Psoas muscle (tissue), 8 donors: Measurements from ENCODE around the gene SREBF2. TPM values are rescaled to one million over a fixed set of nuclear protein-coding genes. Genes with fewer than 3 reads are reported as not detected.

ENCODE experiments used
- ATAC-seq, 4 donors: fragments of 200-7000 bp; cut with Tn5 transposase; one replicate each; pipeline ENCODE4 v1.9.1; 2020; ENCODE audit warnings: moderate library complexity in 3 of 4, mild to moderate bottlenecking in 2 of 4
- DNase-seq, 2 donors: peaks; one replicate each; pipeline ENCODE4 v3.0.0-alpha.2; 2020
- H3K27ac ChIP-seq: fragments of 200-600 bp; one replicate; pipeline ENCODE4 v1.8.0; 2022
- H3K27me3 ChIP-seq, 3 donors: fragments of 200-600 bp in 1 of 3; one replicate each; pipeline versions ENCODE4 v1.6.1 to v1.8.0; 2013 to 2022; ENCODE audit warnings: low read length in 2 of 3, mild to moderate bottlenecking in 2 of 3, moderate library complexity in 1 of 3; ENCODE audit not compliant: insufficient read depth in 3 of 3
- H3K36me3 ChIP-seq, 2 donors: fragments of 200-600 bp in 1 of 2; one replicate each; pipeline versions ENCODE4 v1.6.1 to v1.8.0; 2013 to 2022; ENCODE audit warnings: low read depth in 1 of 2, mild to moderate bottlenecking in 1 of 2, moderate library complexity in 1 of 2; ENCODE audit not compliant: insufficient read depth in 1 of 2
- H3K4me1 ChIP-seq: fragments of 200-600 bp; one replicate; pipeline ENCODE4 v1.8.0; 2022
- H3K4me3 ChIP-seq: fragments of 200-600 bp; one replicate; pipeline ENCODE4 v1.8.0; 2022; ENCODE audit warnings: mild to moderate bottlenecking
- H3K9me3 ChIP-seq: fragments of 200-600 bp; one replicate; pipeline ENCODE4 v1.8.0; 2022
- WGBS, 3 donors: extraction: QIAGEN DNeasy Blood & Tissue Kit; methylation state at CpG; one replicate each; pipeline versions ENCODE4 v1.1.6 to v1.1.7; 2013; 5-methylcytosine and 5-hydroxymethylcytosine counted together
- intact Hi-C, 2 donors: fragments of 100-400 bp; cut with DNase I; formaldehyde crosslinking; loops; one replicate each; pipeline versions ENCODE4 v1.11.0 to v1.14.2; 2022
- polyA plus RNA-seq, 3 donors: library from polyadenylated mRNA; stranded (reverse); fragments of 200-250 nt; gene quantifications; one replicate each; pipeline ENCODE4 v1.2.3, GENCODE V29; 2013
- total RNA-seq, 4 donors: library from RNA; stranded (reverse); fragmentation: NEBNext Ultra II Directional in 2 of 4; extraction: Animal tissue kit (Norgen Biotek cat#: 25700) in 2 of 4; gene quantifications; one replicate each; pipeline versions ENCODE4 v1.2.1 to v1.2.4, GENCODE V29; 2021 to 2023
- TF ChIP-seq, protein P1 (sequence below): fragments of 200-600 bp; IDR thresholded peaks from one replicate; pipeline ENCODE4 v1.8.0; 2022; ENCODE audit warnings: antibody characterized with exemption
- donor health status: healthy with polysubstance abuse.
- donor health status: DM: no; HTN: no; CAD: no; lungs with moderate emphysema.
- donor health status: Bipolar disorder and iron deficiency.
- donor health status: healthy.
- donor health status: DM: yes; HTN: yes; CAD: no.
- donor health status: DM: no; HTN: no; CAD: no.
- donor health status: DM: no; HTN: no; CAD: no.
- donor health status: DM: yes; HTN: yes; CAD: no.

SREBF2 gene
- total and polyA plus RNA-seq, 7 donors: 21.0 to 47.0 (median 36.3) TPM

GRCh38 chr22:41910050-41911000 is 77.4 kb downstream of the SREBF2 start:
- Histone ChIP-seq H3K36me3 (peaks cover 0 to 6% of the 10 kb centered on the region in 2 donors), H3K27me3 (peaks cover 0 to 49% (median 23%) of the 10 kb centered on the region in 3 donors), H3K4me3 (peak overlapping the region; percentile 59), H3K9me3 (no peaks in the 10 kb centered on the region), H3K27ac (no peak overlapping the region), H3K4me1 (peaks cover 12% of the 10 kb centered on the region)
- WGBS, 3 donors: 1% methylated on average over 75 to 112 of the region's 112 CpGs
- peak in 1 of 2 donors; percentile 78 for DNase-seq
- ATAC-seq: peak; percentile 30 to 78 (median 66)
- intact Hi-C loops: no loop called here
- TF ChIP-seq, protein P1, sequence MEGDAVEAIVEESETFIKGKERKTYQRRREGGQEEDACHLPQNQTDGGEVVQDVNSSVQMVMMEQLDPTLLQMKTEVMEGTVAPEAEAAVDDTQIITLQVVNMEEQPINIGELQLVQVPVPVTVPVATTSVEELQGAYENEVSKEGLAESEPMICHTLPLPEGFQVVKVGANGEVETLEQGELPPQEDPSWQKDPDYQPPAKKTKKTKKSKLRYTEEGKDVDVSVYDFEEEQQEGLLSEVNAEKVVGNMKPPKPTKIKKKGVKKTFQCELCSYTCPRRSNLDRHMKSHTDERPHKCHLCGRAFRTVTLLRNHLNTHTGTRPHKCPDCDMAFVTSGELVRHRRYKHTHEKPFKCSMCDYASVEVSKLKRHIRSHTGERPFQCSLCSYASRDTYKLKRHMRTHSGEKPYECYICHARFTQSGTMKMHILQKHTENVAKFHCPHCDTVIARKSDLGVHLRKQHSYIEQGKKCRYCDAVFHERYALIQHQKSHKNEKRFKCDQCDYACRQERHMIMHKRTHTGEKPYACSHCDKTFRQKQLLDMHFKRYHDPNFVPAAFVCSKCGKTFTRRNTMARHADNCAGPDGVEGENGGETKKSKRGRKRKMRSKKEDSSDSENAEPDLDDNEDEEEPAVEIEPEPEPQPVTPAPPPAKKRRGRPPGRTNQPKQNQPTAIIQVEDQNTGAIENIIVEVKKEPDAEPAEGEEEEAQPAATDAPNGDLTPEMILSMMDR: no peak

GRCh38 chr22:41911001-41911611 is 78.2 kb downstream of the SREBF2 start:
- intact Hi-C loops: no loop called here
- peaks cover 12% of the 10 kb centered on the region for H3K4me1 ChIP-seq
- peaks cover 0 to 56% (median 27%) of the 10 kb centered on the region in 3 donors for H3K27me3 ChIP-seq
- 19 to 24% (median 24%) methylated on average over 28 to 37 of the region's 37 CpGs for WGBS, 3 donors
- ATAC-seq (peak in 1 of 4 donors; percentile 8), DNase-seq (no peak)
- H3K27ac ChIP-seq: no peak overlapping the region
- H3K9me3 ChIP-seq: no peaks in the 10 kb centered on the region
- H3K4me3 ChIP-seq: peak overlapping the region; percentile 59
- TF ChIP-seq, protein P1: no peak
- H3K36me3 ChIP-seq: no peaks in the 10 kb centered on the region

DNA sequence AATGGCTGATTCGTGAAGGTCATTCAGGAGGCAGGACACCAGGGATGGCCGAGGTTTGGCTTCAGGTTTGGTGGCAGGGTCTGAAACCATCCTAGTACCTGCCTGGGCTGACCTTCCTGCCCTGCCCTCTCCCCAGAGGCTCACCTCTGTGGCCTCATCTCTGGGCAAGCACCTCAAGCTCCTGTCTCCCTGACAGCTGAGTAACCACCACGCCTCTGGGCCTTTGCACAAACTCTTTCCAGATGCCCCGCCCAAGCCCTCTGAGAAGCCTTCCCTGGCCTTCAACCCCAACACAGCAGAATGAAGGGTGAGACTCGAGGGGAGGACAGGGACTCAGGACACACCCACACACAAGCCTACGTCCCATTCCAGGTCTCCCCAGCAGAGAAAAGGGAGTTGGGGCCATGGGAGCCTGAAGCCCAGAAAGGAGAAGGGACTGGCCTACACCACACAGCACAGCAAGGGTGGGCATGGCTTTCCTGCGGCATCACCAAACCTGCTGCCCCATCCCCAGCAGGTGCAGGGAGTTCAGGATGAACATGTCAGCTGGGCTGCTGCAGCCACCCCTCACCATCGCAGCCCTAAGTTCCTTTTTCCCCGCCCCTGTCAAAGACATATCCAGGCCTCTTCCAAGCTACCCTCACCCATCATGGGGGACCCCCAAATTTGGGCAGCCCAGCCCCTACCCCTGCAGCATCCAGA is 79.6 kb downstream of the SREBF2 start:
- Histone ChIP-seq H3K4me3 (no peak overlapping the region), H3K4me1 (peaks cover 12% of the 10 kb centered on the region), H3K27me3 (peaks cover 0 to 66% (median 27%) of the 10 kb centered on the region in 3 donors), H3K9me3 (no peaks in the 10 kb centered on the region), H3K27ac (no peak overlapping the region), H3K36me3 (no peaks in the 10 kb centered on the region)
- TF ChIP-seq, protein P1: no peak
- DNase-seq (no peak), ATAC-seq (no peak)
- intact Hi-C loops: no loop called here
- WGBS, 3 donors: 80 to 88% (median 86%) methylated on average over 9 of the region's 9 CpGs

GRCh38 chr22:41913040-41913719 is 80.3 kb downstream of the SREBF2 start:
- intact Hi-C loops: no loop called here
- H3K4me3 ChIP-seq: no peak overlapping the region
- peaks cover 0 to 66% (median 27%) of the 10 kb centered on the region in 3 donors for H3K27me3 ChIP-seq
- TF ChIP-seq, protein P1: no peak
- 73 to 82% (median 79%) methylated on average over 11 of the region's 11 CpGs for WGBS, 3 donors
- no peak overlapping the region for H3K27ac ChIP-seq
- no peaks in the 10 kb centered on the region for H3K36me3 ChIP-seq
- DNase-seq (no peak), ATAC-seq (no peak)
- H3K9me3 ChIP-seq: no peaks in the 10 kb centered on the region
- peaks cover 12% of the 10 kb centered on the region for H3K4me1 ChIP-seq
